WTC11 (cell line): ENCODE results near the gene ATP9B. TPM values are rescaled to one million over a fixed set of nuclear protein-coding genes. Genes with fewer than 3 reads are reported as not detected.

Experiments
- ATAC-seq: fragments of 200-7000 bp; cut with Tn5 transposase; 2 replicates; pipeline ENCODE4 v1.10.0; 2021; ENCODE audit warnings: mild to moderate bottlenecking, moderate library complexity
- CTCF ChIA-PET: fragments of 300-600 bp; sonication (Branson Sonifier 250); formaldehyde crosslinking; loops from one replicate; lab custom pipeline; 2021; ENCODE audit warnings: antibody characterized with exemption; lab: Charles Lee
- POLR2A ChIA-PET: fragments of 350-600 bp; sonication (Branson Sonifier 250); formaldehyde crosslinking; loops from one replicate; lab custom pipeline; 2021; ENCODE audit warnings: antibody characterized with exemption; lab: Charles Lee
- DNase-seq: peaks from one replicate; pipeline ENCODE4 v3.0.0; 2021; ENCODE audit warnings: low spot score
- H3K27ac Mint-ChIP-seq: 2 replicates; pipeline ENCODE4 v1.8.0; 2021; ENCODE audit warnings: mixed read lengths
- H3K27me3 Mint-ChIP-seq: 2 replicates; pipeline ENCODE4 v1.8.0; 2021; ENCODE audit warnings: low read depth, mild to moderate bottlenecking, moderate library complexity, mixed read lengths
- H3K36me3 Mint-ChIP-seq: 2 replicates; pipeline ENCODE4 v1.8.0; 2021; ENCODE audit warnings: mixed read lengths
- H3K4me1 Mint-ChIP-seq: 2 replicates; pipeline ENCODE4 v1.8.0; 2022; ENCODE audit warnings: mixed read lengths
- H3K4me3 Mint-ChIP-seq: 2 replicates; pipeline ENCODE4 v1.8.0; 2021; ENCODE audit warnings: mild to moderate bottlenecking, moderate library complexity, mixed read lengths
- H3K9me3 Mint-ChIP-seq: 2 replicates; pipeline ENCODE4 v1.8.0; 2021; ENCODE audit warnings: mixed read lengths
- ATF6 ChIP-seq: sonication (generic); formaldehyde crosslinking; IDR thresholded peaks from 2 replicates; pipeline ENCODE4 v1.8.1; 2023; ENCODE audit warnings: mild to moderate bottlenecking, missing genetic modification reagents
- E2F4 ChIP-seq: sonication (generic); formaldehyde crosslinking; IDR thresholded peaks from 2 replicates; pipeline ENCODE4 v1.8.1; 2022; ENCODE audit warnings: low read depth, mild to moderate bottlenecking, moderate library complexity, missing genetic modification reagents, borderline replicate concordance
- ESRRA ChIP-seq: sonication (generic); formaldehyde crosslinking; IDR thresholded peaks from 2 replicates; pipeline ENCODE4 v1.8.1; 2022; ENCODE audit warnings: mild to moderate bottlenecking, missing genetic modification reagents, borderline replicate concordance
- GRHL2 ChIP-seq: fragments of 250-450 bp; sonication (Bioruptor Pico); IDR thresholded peaks from 2 replicates; pipeline ENCODE4 v1.8.0; 2022; ENCODE audit warnings: mild to moderate bottlenecking, moderate library complexity; ENCODE audit not compliant: insufficient replicate concordance, severe bottlenecking
- KAT7 ChIP-seq: sonication (generic); formaldehyde crosslinking; IDR thresholded peaks from 2 replicates; pipeline ENCODE4 v1.8.1; 2023; ENCODE audit warnings: missing genetic modification reagents, mild to moderate bottlenecking, borderline replicate concordance
- MAX ChIP-seq: sonication (generic); formaldehyde crosslinking; IDR thresholded peaks from 2 replicates; pipeline ENCODE4 v1.8.0; 2022; ENCODE audit warnings: mild to moderate bottlenecking, missing genetic modification reagents
- MLX ChIP-seq: sonication (generic); formaldehyde crosslinking; IDR thresholded peaks from 2 replicates; pipeline ENCODE4 v1.8.1; 2023; ENCODE audit warnings: mild to moderate bottlenecking, missing genetic modification reagents, moderate library complexity
- MXD4 ChIP-seq: fragments of 250-450 bp; sonication (Bioruptor Pico); IDR thresholded peaks from 2 replicates; pipeline ENCODE4 v1.8.0; 2021; ENCODE audit warnings: mild to moderate bottlenecking, moderate library complexity, borderline replicate concordance
- NFYB ChIP-seq: sonication (generic); formaldehyde crosslinking; conservative IDR thresholded peaks from 2 replicates; pipeline ENCODE4 v1.8.0; 2022; ENCODE audit warnings: low read depth, missing genetic modification reagents
- NR3C1 ChIP-seq: sonication (generic); formaldehyde crosslinking; conservative IDR thresholded peaks from 2 replicates; pipeline ENCODE4 v1.8.1; 2023; ENCODE audit warnings: low read depth, mild to moderate bottlenecking, missing genetic modification reagents
- PRRX2 ChIP-seq: fragments of 250-450 bp; sonication (Bioruptor Pico); IDR thresholded peaks from 2 replicates; pipeline ENCODE4 v1.8.0; 2021; ENCODE audit warnings: mild to moderate bottlenecking
- STAT6 ChIP-seq: sonication (generic); formaldehyde crosslinking; conservative IDR thresholded peaks from 2 replicates; pipeline ENCODE4 v1.8.1; 2023; ENCODE audit warnings: mild to moderate bottlenecking, low read depth, missing genetic modification reagents, moderate library complexity
- ZBTB43 ChIP-seq: sonication (generic); formaldehyde crosslinking; IDR thresholded peaks from 2 replicates; pipeline ENCODE4 v1.8.1; 2023; ENCODE audit warnings: mild to moderate bottlenecking, missing genetic modification reagents
- ZNF317 ChIP-seq: sonication (generic); formaldehyde crosslinking; IDR thresholded peaks from 2 replicates; pipeline ENCODE4 v1.8.1; 2023; ENCODE audit warnings: low read depth, mild to moderate bottlenecking, moderate library complexity, missing genetic modification reagents, borderline replicate concordance
- ZNF416 ChIP-seq: fragments of 250-450 bp; sonication (Bioruptor Pico); IDR thresholded peaks from 2 replicates; pipeline ENCODE4 v1.9.0; 2021; ENCODE audit warnings: mild to moderate bottlenecking, inconsistent platforms
- ZNF512 ChIP-seq: sonication (generic); formaldehyde crosslinking; IDR thresholded peaks from 2 replicates; pipeline ENCODE4 v1.8.1; 2022; ENCODE audit warnings: missing genetic modification reagents, borderline replicate concordance
- total RNA-seq: library from RNA; stranded (reverse); gene quantifications from 3 replicates; pipeline ENCODE4 v1.2.3, GENCODE V29; 2021

ATP9B gene
- total RNA-seq, 1 experiment from 2014 or later = 19.0 TPM

- DNase-seq (no peak), ATAC-seq (no peak)
- ChIA-PET POLR2A (no interaction called here), CTCF (no interaction called here)
- no peaks in the 10 kb centered on the region for H3K27me3 Mint-ChIP-seq
- no peak for TF ChIP-seq ZBTB43 (CRISPR knock-in tag)
- no peak for TF ChIP-seq ZNF416 (CRISPR knock-in tag)
- TF ChIP-seq MXD4 = no peak
- no peak for TF ChIP-seq E2F4 (CRISPR knock-in tag)
- no peak for TF ChIP-seq ZNF317 (CRISPR knock-in tag)
- TF ChIP-seq KAT7 (CRISPR knock-in tag) = no peak
- TF ChIP-seq ESRRA (CRISPR knock-in tag) = no peak
- no peak for TF ChIP-seq ATF6 (CRISPR knock-in tag)
- TF ChIP-seq NR3C1 (CRISPR knock-in tag) = no peak
- no peak for TF ChIP-seq GRHL2 (CRISPR knock-in tag)
- TF ChIP-seq STAT6 (CRISPR knock-in tag) = no peak
- TF ChIP-seq PRRX2 (CRISPR knock-in tag) = no peak
- no peak for TF ChIP-seq MAX (CRISPR knock-in tag)
- no peak for TF ChIP-seq NFYB (CRISPR knock-in tag)
- no peak for TF ChIP-seq ZNF512 (CRISPR knock-in tag)
- TF ChIP-seq MLX (CRISPR knock-in tag) = no peak
- no peaks in the 10 kb centered on the region for H3K9me3 Mint-ChIP-seq
- H3K4me1 Mint-ChIP-seq = peaks cover 12% of the 10 kb centered on the region
- peaks cover 4% of the 10 kb centered on the region for H3K36me3 Mint-ChIP-seq
- H3K4me3 Mint-ChIP-seq = no peak overlapping the region
- H3K27ac Mint-ChIP-seq = peak overlapping the region; percentile 64
These were observed 355.8 kb downstream of the ATP9B start for GRCh38 chr18:79424880-79425568.
